ENCODE measurements around the gene ABCA5. TPM values are rescaled to one million over a fixed set of nuclear protein-coding genes. Genes with fewer than 3 reads are reported as not detected.

Gene ABCA5
- total and polyA plus RNA-seq, 2 donors (not counting 1 experiment from before 2014, with no cell fraction given) = 9.8 to 37.2 TPM

GRCh38 chr17:69344939-69345338 is 18.0 kb upstream of the ABCA5 start:
- Mint-ChIP-seq H3K27me3 (peaks cover 17% of the 10 kb centered on the region), H3K4me3 (no peak overlapping the region), H3K4me1 (no peaks in the 10 kb centered on the region), H3K27ac (no peak overlapping the region), H3K9me3 (ENCODE audit: insufficient read depth) (no peaks in the 10 kb centered on the region)
- ATAC-seq (ENCODE audit: low read depth) (no peak), DNase-seq (no peak)
- no peak overlapping the region for H3K9ac ChIP-seq (ENCODE audit: low read length)
- H3K9me3 ChIP-seq (ENCODE audit: control extremely low read depth in 1 of 3, control insufficient read depth in 2 of 3, insufficient read depth in 1 of 3, low read length in 2 of 3) = no peaks in the 10 kb centered on the region
- no peaks in the 10 kb centered on the region for H4K20me1 ChIP-seq (ENCODE audit: control insufficient read depth, insufficient read depth, low read length, poor library complexity, severe bottlenecking)
- H3K36me3 ChIP-seq (replicated peaks in 1 of 2; ENCODE audit: control extremely low read depth in 1 of 2, control insufficient read depth in 1 of 2, extremely low read depth in 1 of 2, insufficient read depth in 2 of 2, low read length in 1 of 2) = no peaks in the 10 kb centered on the region
- CTCF ChIA-PET = no interaction called here
- POLR2A ChIA-PET = no interaction called here
- no peak overlapping the region for H3K27ac ChIP-seq (ENCODE audit: low read length in 2 of 2)
- H3K79me2 ChIP-seq (ENCODE audit: control insufficient read depth, insufficient read depth, low read length) = no peaks in the 10 kb centered on the region
- intact Hi-C loops (cut with micrococcal nuclease) = no loop called here
- H2AFZ ChIP-seq (ENCODE audit: insufficient read depth, low read depth, low read length, poor library complexity, severe bottlenecking) = no peak overlapping the region
- H3K27me3 ChIP-seq (replicated peaks in 1 of 4; ENCODE audit: control extremely low read depth in 1 of 4, control insufficient read depth in 3 of 4, insufficient read depth in 4 of 4, low read length in 3 of 4) = peaks cover 0 to 4% (median 1%) of the 10 kb centered on the region in 4 experiments
- H3K4me2 ChIP-seq (replicated peaks; ENCODE audit: low read depth, low read length, poor library complexity, severe bottlenecking) = no peak overlapping the region
- TF ChIP-seq EZH2 (IDR thresholded peaks at IDR 0.05; ENCODE audit: borderline replicate concordance, insufficient read depth, low read depth, low read length, poor library complexity, severe bottlenecking) (no peak), CTCF (IDR thresholded peaks at IDR 0.05) (no peak)
- H3K4me3 ChIP-seq (ENCODE audit: control extremely low read depth in 1 of 5, extremely low read depth in 1 of 5, insufficient read depth in 1 of 5, low read depth in 2 of 5, low read length in 4 of 5) = no peak overlapping the region
- H3K4me1 ChIP-seq (ENCODE audit: control insufficient read depth in 2 of 2, insufficient read depth in 2 of 2, low read length in 2 of 2) = no peaks in the 10 kb centered on the region

- Histone ChIP-seq H2AFZ (ENCODE audit: insufficient read depth, low read depth, low read length, poor library complexity, severe bottlenecking) (no peak overlapping the region), H4K20me1 (ENCODE audit: control insufficient read depth, insufficient read depth, low read length, poor library complexity, severe bottlenecking) (no peaks in the 10 kb centered on the region), H3K4me2 (replicated peaks; ENCODE audit: low read depth, low read length, poor library complexity, severe bottlenecking) (no peak overlapping the region), H3K36me3 (replicated peaks in 1 of 2; ENCODE audit: control extremely low read depth in 1 of 2, control insufficient read depth in 1 of 2, extremely low read depth in 1 of 2, insufficient read depth in 2 of 2, low read length in 1 of 2) (no peaks in the 10 kb centered on the region), H3K27me3 (replicated peaks in 1 of 4; ENCODE audit: control extremely low read depth in 1 of 4, control insufficient read depth in 3 of 4, insufficient read depth in 4 of 4, low read length in 3 of 4) (peaks cover 0 to 4% (median 0%) of the 10 kb centered on the region in 4 experiments), H3K79me2 (ENCODE audit: control insufficient read depth, insufficient read depth, low read length) (no peaks in the 10 kb centered on the region), H3K27ac (ENCODE audit: low read length in 2 of 2) (no peak overlapping the region), H3K9ac (ENCODE audit: low read length) (no peak overlapping the region), H3K4me1 (ENCODE audit: control insufficient read depth in 2 of 2, insufficient read depth in 2 of 2, low read length in 2 of 2) (no peaks in the 10 kb centered on the region), H3K9me3 (ENCODE audit: control extremely low read depth in 1 of 3, control insufficient read depth in 2 of 3, insufficient read depth in 1 of 3, low read length in 2 of 3) (no peaks in the 10 kb centered on the region), H3K4me3 (ENCODE audit: control extremely low read depth in 1 of 5, extremely low read depth in 1 of 5, insufficient read depth in 1 of 5, low read depth in 2 of 5, low read length in 4 of 5) (no peak overlapping the region)
- ATAC-seq (ENCODE audit: low read depth) (no peak), DNase-seq (no peak)
- H3K27me3 Mint-ChIP-seq = peaks cover 7% of the 10 kb centered on the region
- TF ChIP-seq EZH2 (IDR thresholded peaks at IDR 0.05; ENCODE audit: borderline replicate concordance, insufficient read depth, low read depth, low read length, poor library complexity, severe bottlenecking) = no peak
- TF ChIP-seq CTCF (IDR thresholded peaks at IDR 0.05) = no peak
- ChIA-PET CTCF (no interaction called here), POLR2A (no interaction called here)
- no peak overlapping the region for H3K4me3 Mint-ChIP-seq
- 87% methylated on average over 2 of the region's 3 CpGs for WGBS (ENCODE audit: insufficient coverage)
- no peak overlapping the region for H3K27ac Mint-ChIP-seq
- H3K9me3 Mint-ChIP-seq (ENCODE audit: insufficient read depth) = no peaks in the 10 kb centered on the region
- H3K4me1 Mint-ChIP-seq = no peaks in the 10 kb centered on the region
- intact Hi-C loops (cut with micrococcal nuclease) = no loop called here
Measured at GRCh38 chr17:69342896-69343644, 16.1 kb upstream of the ABCA5 start.
